ENCODE data around the gene CORO7. TPM values are rescaled to one million over a fixed set of nuclear protein-coding genes. Genes with fewer than 3 reads are reported as not detected.
A peak's percentile ranks its signal among the peaks of the same experiment; 100 is the strongest.

Gene CORO7
- total RNA-seq, 1 donor: 17.7 TPM

DNA sequence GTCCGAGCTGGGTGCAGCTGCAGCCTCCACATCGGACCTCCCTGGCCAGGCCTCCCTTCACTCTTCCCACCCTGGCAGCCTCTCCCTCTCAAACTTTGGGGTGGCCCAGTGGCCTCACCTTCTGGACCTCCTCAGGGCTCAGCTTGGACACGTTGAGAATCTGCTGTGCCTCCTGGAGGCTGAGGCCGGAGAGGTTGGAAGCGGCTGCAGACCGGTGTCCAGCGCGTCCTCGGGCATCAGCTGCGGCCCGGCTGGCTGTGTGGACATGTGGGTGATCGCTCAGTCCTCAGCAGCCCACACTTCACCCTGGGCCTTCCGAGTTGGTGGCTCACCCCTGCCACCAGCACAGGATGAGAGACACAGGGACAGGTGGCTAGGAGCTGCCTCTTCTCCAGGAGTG lies 75.1 kb downstream of the CORO7 start:
- peaks cover 60% of the 10 kb centered on the region for H3K79me2 ChIP-seq (ENCODE audit: insufficient read depth, low read length)
- no peak overlapping the region for H2AFZ ChIP-seq (ENCODE audit: low read length)
- H3K27me3 ChIP-seq (ENCODE audit: insufficient read depth, low read length): no peaks in the 10 kb centered on the region
- H3K4me3 ChIP-seq (ENCODE audit: insufficient read depth, low read length): no peak overlapping the region
- peaks cover 7% of the 10 kb centered on the region for H3K4me1 ChIP-seq (ENCODE audit: insufficient read depth, low read length)
- H3K27ac ChIP-seq (ENCODE audit: low read depth, low read length): no peak overlapping the region
- TF ChIP-seq, protein P1, sequence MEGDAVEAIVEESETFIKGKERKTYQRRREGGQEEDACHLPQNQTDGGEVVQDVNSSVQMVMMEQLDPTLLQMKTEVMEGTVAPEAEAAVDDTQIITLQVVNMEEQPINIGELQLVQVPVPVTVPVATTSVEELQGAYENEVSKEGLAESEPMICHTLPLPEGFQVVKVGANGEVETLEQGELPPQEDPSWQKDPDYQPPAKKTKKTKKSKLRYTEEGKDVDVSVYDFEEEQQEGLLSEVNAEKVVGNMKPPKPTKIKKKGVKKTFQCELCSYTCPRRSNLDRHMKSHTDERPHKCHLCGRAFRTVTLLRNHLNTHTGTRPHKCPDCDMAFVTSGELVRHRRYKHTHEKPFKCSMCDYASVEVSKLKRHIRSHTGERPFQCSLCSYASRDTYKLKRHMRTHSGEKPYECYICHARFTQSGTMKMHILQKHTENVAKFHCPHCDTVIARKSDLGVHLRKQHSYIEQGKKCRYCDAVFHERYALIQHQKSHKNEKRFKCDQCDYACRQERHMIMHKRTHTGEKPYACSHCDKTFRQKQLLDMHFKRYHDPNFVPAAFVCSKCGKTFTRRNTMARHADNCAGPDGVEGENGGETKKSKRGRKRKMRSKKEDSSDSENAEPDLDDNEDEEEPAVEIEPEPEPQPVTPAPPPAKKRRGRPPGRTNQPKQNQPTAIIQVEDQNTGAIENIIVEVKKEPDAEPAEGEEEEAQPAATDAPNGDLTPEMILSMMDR (IDR thresholded peaks at IDR 0.05; ENCODE audit: extremely low read depth, low read depth, low read length): no peak
- H3K4me2 ChIP-seq (ENCODE audit: insufficient read depth, low read length): no peak overlapping the region
- H3K9me3 ChIP-seq (ENCODE audit: low read depth, low read length): no peaks in the 10 kb centered on the region
- H4K20me1 ChIP-seq (ENCODE audit: insufficient read depth, low read length): peaks cover 28% of the 10 kb centered on the region
- peaks cover 26% of the 10 kb centered on the region for H3K36me3 ChIP-seq (ENCODE audit: insufficient read depth, low read length)
- DNase-seq (ENCODE audit: insufficient read length, low spot score, missing footprints): no peak

DNA sequence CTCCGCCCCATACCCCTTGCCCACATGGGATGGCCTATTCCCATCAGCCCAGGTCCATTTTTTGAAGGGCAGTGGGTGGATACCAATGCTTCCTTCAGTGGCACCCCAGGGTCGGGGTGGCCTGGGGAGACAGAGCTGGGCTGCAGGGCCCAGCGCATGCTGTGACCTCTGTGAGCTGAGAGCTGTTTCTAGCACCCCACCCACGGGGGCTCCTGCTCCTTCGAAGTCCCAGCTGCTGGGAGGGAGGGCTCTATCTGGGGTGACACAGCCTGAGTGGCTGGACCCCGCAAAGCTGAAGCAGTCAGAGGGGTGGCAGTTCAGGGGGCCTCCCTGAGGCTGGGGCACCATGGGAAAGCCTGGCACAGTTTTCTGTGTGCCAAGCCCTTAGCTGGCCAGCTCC lies 76.0 kb downstream of the CORO7 start:
- peaks cover 52% of the 10 kb centered on the region for H3K79me2 ChIP-seq (ENCODE audit: insufficient read depth, low read length)
- H3K36me3 ChIP-seq (ENCODE audit: insufficient read depth, low read length): peaks cover 28% of the 10 kb centered on the region
- peaks cover 20% of the 10 kb centered on the region for H4K20me1 ChIP-seq (ENCODE audit: insufficient read depth, low read length)
- H3K4me3 ChIP-seq (ENCODE audit: insufficient read depth, low read length): no peak overlapping the region
- no peak overlapping the region for H3K4me2 ChIP-seq (ENCODE audit: insufficient read depth, low read length)
- TF ChIP-seq, protein P1 (IDR thresholded peaks at IDR 0.05; ENCODE audit: extremely low read depth, low read depth, low read length): no peak
- peaks cover 7% of the 10 kb centered on the region for H3K4me1 ChIP-seq (ENCODE audit: insufficient read depth, low read length)
- no peak for DNase-seq (ENCODE audit: insufficient read length, low spot score, missing footprints)
- H3K27me3 ChIP-seq (ENCODE audit: insufficient read depth, low read length): no peaks in the 10 kb centered on the region
- H3K27ac ChIP-seq (ENCODE audit: low read depth, low read length): no peak overlapping the region
- H3K9me3 ChIP-seq (ENCODE audit: low read depth, low read length): no peaks in the 10 kb centered on the region
- no peak overlapping the region for H2AFZ ChIP-seq (ENCODE audit: low read length)

GRCh38 chr16:4339909-4340308 lies 76.5 kb downstream of the CORO7 start:
- TF ChIP-seq, protein P1 (IDR thresholded peaks at IDR 0.05; ENCODE audit: extremely low read depth, low read depth, low read length): no peak
- DNase-seq (ENCODE audit: insufficient read length, low spot score, missing footprints): peak; percentile 86
- H3K79me2 ChIP-seq (ENCODE audit: insufficient read depth, low read length): peaks cover 49% of the 10 kb centered on the region

GRCh38 chr16:4339455-4339854 lies 76.9 kb downstream of the CORO7 start:
- Histone ChIP-seq H3K4me3 (ENCODE audit: insufficient read depth, low read length) (no peak overlapping the region), H3K27me3 (ENCODE audit: insufficient read depth, low read length) (no peaks in the 10 kb centered on the region), H3K36me3 (ENCODE audit: insufficient read depth, low read length) (peaks cover 36% of the 10 kb centered on the region), H3K4me1 (ENCODE audit: insufficient read depth, low read length) (peaks cover 7% of the 10 kb centered on the region), H2AFZ (ENCODE audit: low read length) (no peak overlapping the region), H3K4me2 (ENCODE audit: insufficient read depth, low read length) (no peak overlapping the region), H3K79me2 (ENCODE audit: insufficient read depth, low read length) (peaks cover 53% of the 10 kb centered on the region), H3K9me3 (ENCODE audit: low read depth, low read length) (no peaks in the 10 kb centered on the region), H4K20me1 (ENCODE audit: insufficient read depth, low read length) (peaks cover 19% of the 10 kb centered on the region), H3K27ac (ENCODE audit: low read depth, low read length) (no peak overlapping the region)
- no peak for DNase-seq (ENCODE audit: insufficient read length, low spot score, missing footprints)
- TF ChIP-seq, protein P1 (IDR thresholded peaks at IDR 0.05; ENCODE audit: extremely low read depth, low read depth, low read length): no peak

More at GRCh38 chr16:4339909-4340308, 76.5 kb downstream of the CORO7 start:
- Histone ChIP-seq H3K27me3 (ENCODE audit: insufficient read depth, low read length) (no peaks in the 10 kb centered on the region), H3K36me3 (ENCODE audit: insufficient read depth, low read length) (peaks cover 34% of the 10 kb centered on the region), H3K4me3 (ENCODE audit: insufficient read depth, low read length) (no peak overlapping the region), H3K4me2 (ENCODE audit: insufficient read depth, low read length) (no peak overlapping the region), H4K20me1 (ENCODE audit: insufficient read depth, low read length) (peaks cover 17% of the 10 kb centered on the region), H3K4me1 (ENCODE audit: insufficient read depth, low read length) (peaks cover 7% of the 10 kb centered on the region), H3K9me3 (ENCODE audit: low read depth, low read length) (no peaks in the 10 kb centered on the region), H2AFZ (ENCODE audit: low read length) (no peak overlapping the region), H3K27ac (ENCODE audit: low read depth, low read length) (no peak overlapping the region)
